Breast epithelium (tissue), 3 donors: ENCODE results near the gene ISLR2.

Source experiments
- CTCF ChIP-seq, 3 donors: fragments of 450-650 bp; IDR thresholded peaks; one replicate each; pipeline ENCODE4 v1.5.1; 2016 to 2017; ENCODE audit warnings: antibody characterized with exemption in 3 of 3, mild to moderate bottlenecking in 3 of 3, moderate library complexity in 3 of 3
- POLR2A ChIP-seq: fragments of 450-650 bp; IDR thresholded peaks from one replicate; pipeline ENCODE4 v1.6.1; 2016; ENCODE audit warnings: antibody characterized with exemption, mild to moderate bottlenecking, moderate library complexity

GRCh38 chr15:74157868-74158827 is 27.8 kb downstream of the ISLR2 start:
- TF ChIP-seq CTCF (IDR thresholded peaks at IDR 0.05) = no peak
- TF ChIP-seq POLR2A = no peak
